T-helper 2 cell treated with Interferon-gamma antibody and Interleukin-4, amounts not matched to agents 5 μg/mL and 100 μg/mL, for 36 hours (primary cell): ENCODE data around the gene AASDHPPT.

ENCODE experiments used
- DNase-seq: peaks from one replicate; pipeline ENCODE4 v3.0.0; 2021; ENCODE audit warnings: low spot score
- H3K27ac Mint-ChIP-seq: one replicate; pipeline ENCODE4 v1.8.0; 2021; ENCODE audit warnings: mild to moderate bottlenecking, mixed read lengths
- H3K27me3 Mint-ChIP-seq: one replicate; pipeline ENCODE4 v1.8.0; 2021; ENCODE audit warnings: low read depth, mixed read lengths
- H3K36me3 Mint-ChIP-seq: one replicate; pipeline ENCODE4 v1.8.0; 2021; ENCODE audit warnings: low read depth, mixed read lengths
- H3K4me1 Mint-ChIP-seq: one replicate; pipeline ENCODE4 v1.8.0; 2021; ENCODE audit warnings: low read depth, mixed read lengths
- H3K4me3 Mint-ChIP-seq: one replicate; pipeline ENCODE4 v1.8.0; 2022; ENCODE audit warnings: mild to moderate bottlenecking, moderate library complexity, mixed read lengths
- H3K9me3 Mint-ChIP-seq: one replicate; pipeline ENCODE4 v1.8.0; 2021; ENCODE audit warnings: mixed read lengths

Gene AASDHPPT

DNA sequence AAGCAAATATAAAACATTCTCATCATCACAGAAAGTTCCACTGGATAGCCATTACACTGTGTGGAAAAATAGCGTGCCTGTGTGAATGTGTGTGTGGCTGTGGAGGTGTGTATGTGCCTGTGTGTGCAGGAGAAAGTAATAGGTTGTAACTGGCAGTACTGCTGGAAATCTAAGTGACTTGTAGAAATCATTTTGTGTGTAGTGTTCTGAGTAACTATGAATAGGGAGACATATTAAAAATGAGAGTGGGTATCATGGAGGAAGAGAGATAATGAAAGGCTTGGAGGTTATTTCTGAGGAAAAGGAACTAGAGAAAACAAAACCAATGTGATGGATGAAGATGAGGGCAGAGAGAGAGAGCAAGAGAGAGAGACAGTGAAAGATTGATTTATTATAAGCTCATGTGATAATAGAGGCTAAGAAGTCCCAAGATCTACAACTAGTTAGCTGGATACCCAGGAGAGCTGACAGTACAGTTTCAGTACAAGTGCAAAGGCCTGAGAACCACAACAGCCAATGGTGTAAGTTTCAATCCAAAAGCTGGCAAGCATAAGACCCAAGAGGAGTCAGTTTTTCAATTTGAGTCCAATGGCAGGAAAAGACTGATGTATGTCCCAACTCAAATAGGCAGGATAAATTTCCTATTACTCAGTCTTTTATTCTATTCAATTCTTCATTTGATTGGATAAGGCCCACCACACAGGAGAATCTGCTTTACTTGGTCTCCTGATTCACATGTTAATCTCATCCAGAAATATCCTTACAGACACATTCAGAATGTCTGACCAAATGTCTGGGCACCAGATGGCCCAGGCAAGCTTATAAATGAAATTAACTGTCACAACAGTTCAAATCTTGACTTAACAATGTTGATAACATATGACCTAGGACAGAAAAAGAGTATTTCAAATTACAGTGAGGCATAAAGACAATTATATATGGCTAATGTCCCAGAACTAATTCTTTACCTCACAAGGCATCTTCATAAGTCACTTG, 15.2 kb upstream of the AASDHPPT start:
- no peak for DNase-seq
- Mint-ChIP-seq H3K27me3 (no peaks in the 10 kb centered on the region), H3K4me3 (no peak overlapping the region), H3K4me1 (peaks cover 11% of the 10 kb centered on the region), H3K27ac (no peak overlapping the region), H3K9me3 (no peaks in the 10 kb centered on the region), H3K36me3 (peaks cover 11% of the 10 kb centered on the region)

DNA sequence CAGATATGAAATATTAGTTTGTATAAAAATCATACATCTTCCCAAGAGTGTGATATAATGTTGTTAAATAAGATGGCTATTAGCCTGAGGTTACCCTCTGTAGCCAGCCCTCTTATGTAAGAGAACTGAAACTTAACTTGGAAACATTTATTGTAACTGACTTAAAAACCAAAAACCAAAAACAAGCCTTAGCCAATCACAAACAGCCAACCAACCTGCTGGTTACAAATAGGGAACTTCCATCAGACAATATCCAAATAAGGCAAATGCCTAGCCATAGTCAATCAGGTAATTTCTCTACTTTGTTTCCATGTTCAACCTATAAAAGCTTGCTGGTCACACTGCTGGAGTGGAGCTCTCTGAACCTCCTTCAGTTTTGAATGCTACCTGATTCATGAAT, 14.5 kb upstream of the AASDHPPT start:
- Mint-ChIP-seq H3K27ac (no peak overlapping the region), H3K4me3 (no peak overlapping the region), H3K36me3 (peaks cover 8% of the 10 kb centered on the region), H3K27me3 (no peaks in the 10 kb centered on the region), H3K9me3 (no peaks in the 10 kb centered on the region), H3K4me1 (peaks cover 11% of the 10 kb centered on the region)
- DNase-seq = no peak

DNA sequence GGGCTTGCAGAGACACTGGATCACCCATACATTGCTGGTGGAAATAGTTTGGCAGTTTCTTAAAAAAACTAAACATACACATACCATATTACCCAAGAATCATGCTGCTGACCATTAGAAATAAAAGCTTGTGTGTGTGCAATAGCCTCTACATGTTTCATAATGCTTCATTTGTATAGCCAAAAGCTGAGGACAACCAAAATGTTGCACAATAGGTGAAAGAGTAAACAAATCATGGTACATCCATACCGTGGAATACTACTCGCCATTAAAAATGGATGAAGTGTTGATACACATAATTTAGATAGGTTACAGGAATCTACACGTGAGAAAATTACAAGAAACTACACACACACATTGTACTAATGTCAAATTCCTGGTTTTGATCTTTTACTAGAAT, 6.9 kb upstream of the AASDHPPT start:
- H3K9me3 Mint-ChIP-seq = no peaks in the 10 kb centered on the region
- peaks cover 16% of the 10 kb centered on the region for H3K4me1 Mint-ChIP-seq
- H3K27me3 Mint-ChIP-seq = no peaks in the 10 kb centered on the region
- no peak overlapping the region for H3K4me3 Mint-ChIP-seq
- H3K27ac Mint-ChIP-seq = no peak overlapping the region
- no peak for DNase-seq
- peaks cover 14% of the 10 kb centered on the region for H3K36me3 Mint-ChIP-seq

DNA sequence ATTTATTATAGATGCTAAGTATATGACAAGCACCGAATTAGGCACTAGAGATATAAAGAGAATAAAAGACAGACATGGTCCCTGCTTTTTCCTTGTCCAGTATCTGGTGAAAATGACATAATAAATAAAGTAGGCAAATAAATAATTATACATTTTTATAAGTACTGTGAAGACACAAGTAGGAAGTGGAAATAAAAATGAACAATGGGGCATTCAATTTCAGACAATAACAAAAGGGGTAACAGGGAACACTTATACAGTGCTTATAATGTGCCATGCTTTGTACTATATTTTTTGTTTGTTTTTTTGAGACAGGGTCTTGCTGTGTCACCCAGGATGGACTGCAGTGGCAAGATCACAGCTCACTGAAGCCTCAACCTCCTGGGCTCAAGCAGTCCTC, 4.7 kb upstream of the AASDHPPT start:
- Mint-ChIP-seq H3K4me1 (peaks cover 25% of the 10 kb centered on the region), H3K9me3 (no peaks in the 10 kb centered on the region), H3K27me3 (no peaks in the 10 kb centered on the region), H3K27ac (no peak overlapping the region), H3K36me3 (peaks cover 10% of the 10 kb centered on the region), H3K4me3 (no peak overlapping the region)
- no peak for DNase-seq

DNA sequence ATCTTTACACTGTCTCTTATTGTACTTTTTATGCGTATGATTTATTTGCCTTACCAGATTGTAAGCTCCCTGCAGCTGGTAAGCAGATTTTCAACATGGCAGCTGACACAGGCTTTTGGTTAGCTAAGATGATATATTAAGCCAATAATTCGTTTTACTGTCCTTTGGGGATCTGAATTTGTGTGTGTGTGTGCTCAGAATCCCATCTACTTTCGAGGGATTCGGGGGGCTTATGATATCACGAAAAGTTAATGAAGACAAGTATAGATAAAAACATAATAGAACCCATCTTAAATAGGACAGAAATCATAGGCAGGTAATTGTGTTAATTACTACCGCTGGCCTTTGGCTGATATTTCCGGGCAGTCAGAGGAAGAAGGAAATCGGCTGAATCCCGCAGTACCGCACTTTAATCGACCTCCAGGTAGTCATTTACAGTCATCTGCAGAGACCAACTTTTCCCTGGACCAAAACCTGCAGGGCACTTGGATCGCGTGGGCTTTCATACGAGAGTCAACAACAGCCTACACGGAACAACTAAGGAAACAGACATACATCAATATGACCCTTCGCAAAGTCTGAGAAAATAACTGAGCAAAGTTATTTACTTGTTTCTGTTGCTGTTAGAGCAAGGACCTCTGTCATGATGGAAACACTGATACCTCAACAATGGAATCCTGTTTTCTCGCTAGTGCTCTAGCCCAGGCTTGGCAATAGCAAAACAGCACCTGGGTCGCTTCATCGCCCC, 1.1 kb upstream of the AASDHPPT start:
- Mint-ChIP-seq H3K27me3 (no peaks in the 10 kb centered on the region), H3K4me1 (peaks cover 47% of the 10 kb centered on the region), H3K36me3 (peaks cover 18% of the 10 kb centered on the region), H3K9me3 (no peaks in the 10 kb centered on the region), H3K4me3 (peak overlapping the region; percentile 96), H3K27ac (peak overlapping the region; percentile 97)
- peak; percentile 8 for DNase-seq

DNA sequence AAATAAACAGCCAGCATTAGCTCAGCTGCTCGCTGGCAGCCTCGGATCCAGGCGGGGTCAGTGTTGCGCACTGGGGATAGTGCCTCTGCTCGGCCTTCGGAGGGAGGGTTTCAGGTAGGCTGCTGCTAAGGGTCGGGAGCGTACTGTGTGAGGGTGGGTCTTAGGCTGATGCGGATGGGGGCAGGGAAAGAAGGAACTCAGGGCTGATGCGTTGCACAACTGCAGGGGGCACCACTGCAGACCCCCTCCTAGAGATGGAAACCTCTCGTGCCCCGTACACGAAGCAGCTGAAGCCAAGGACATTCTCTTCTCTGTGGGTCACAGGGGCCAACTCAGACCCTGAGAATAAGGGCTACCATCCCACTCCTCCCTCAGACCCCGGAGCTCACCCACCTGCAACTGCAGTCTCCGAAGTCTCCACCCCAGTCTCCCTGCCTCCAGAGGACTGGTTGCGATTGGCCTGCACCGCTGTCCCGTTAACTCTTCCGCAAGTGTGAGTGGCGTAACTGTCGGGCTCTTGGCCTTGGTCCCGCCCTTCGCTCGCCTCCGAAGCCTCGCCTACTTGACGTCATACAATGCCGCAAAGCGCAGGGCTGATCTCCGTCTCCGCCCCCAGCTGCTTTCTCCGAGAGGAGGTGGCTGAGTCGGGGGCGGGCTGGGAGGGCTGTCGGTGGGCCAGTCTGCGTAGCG, 398 bp upstream of the AASDHPPT start, which contains the start of gene KBTBD3:
Gene KBTBD3 (minus strand): TSS at position 429 of the 690 bp plus-strand sequence. CDS start 18,250 bp downstream, outside the sequence.
- Mint-ChIP-seq H3K36me3 (peaks cover 20% of the 10 kb centered on the region), H3K4me3 (peak within 1 kb of the TSS; percentile 96), H3K27me3 (no peaks in the 10 kb centered on the region), H3K9me3 (no peaks in the 10 kb centered on the region), H3K27ac (peak within 1 kb of the TSS; percentile 97), H3K4me1 (peaks cover 50% of the 10 kb centered on the region)
- DNase-seq = peak; percentile 98

DNA sequence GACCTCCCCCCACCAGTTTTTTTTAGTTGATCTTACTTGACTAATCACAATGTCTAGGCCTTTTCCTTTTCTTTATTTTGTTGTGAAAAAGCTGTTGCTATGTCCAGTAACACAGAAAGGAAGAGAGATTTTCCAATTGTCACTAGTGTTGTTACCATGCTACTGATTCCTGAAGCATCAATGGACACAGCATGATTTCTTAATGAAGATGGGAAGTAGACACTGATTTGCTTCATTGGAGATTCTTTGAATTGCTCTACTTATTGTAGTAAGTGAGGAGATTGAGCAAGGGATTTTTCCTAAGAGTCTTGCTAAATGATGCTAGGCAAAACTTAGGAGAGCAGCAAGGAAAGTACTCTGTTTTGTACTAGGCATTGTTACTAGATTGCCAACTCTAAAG, 4.6 kb downstream of the AASDHPPT start:
- H3K27me3 Mint-ChIP-seq = no peaks in the 10 kb centered on the region
- DNase-seq = no peak

DNA sequence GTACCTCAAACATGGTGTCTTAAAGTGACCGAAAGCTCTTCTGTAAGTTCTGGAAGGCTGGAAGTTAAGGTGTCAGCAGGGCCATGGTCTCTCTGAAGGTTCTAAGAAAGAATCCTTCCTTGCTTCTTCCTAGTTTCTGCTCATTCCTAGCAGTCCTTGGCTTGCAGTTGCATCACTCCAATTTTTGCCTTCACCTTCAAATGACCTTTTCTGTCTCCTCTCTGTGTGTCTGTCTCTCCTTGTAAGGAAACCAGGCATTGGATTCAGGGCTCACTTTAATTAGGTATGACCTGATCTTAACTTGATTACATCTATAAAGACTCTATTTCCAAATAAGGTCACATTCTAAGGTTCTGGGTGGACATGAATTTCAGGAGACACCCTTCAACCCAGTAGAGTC, 8.7 kb downstream of the AASDHPPT start:
- no peak overlapping the region for H3K27ac Mint-ChIP-seq
- no peak for DNase-seq
- no peak overlapping the region for H3K4me3 Mint-ChIP-seq

More for the DNA sequence above, 4.6 kb downstream of the AASDHPPT start:
- peaks cover 40% of the 10 kb centered on the region for H3K4me1 Mint-ChIP-seq
- no peaks in the 10 kb centered on the region for H3K9me3 Mint-ChIP-seq
- no peak overlapping the region for H3K4me3 Mint-ChIP-seq
- H3K36me3 Mint-ChIP-seq = peaks cover 27% of the 10 kb centered on the region
- no peak overlapping the region for H3K27ac Mint-ChIP-seq

DNA sequence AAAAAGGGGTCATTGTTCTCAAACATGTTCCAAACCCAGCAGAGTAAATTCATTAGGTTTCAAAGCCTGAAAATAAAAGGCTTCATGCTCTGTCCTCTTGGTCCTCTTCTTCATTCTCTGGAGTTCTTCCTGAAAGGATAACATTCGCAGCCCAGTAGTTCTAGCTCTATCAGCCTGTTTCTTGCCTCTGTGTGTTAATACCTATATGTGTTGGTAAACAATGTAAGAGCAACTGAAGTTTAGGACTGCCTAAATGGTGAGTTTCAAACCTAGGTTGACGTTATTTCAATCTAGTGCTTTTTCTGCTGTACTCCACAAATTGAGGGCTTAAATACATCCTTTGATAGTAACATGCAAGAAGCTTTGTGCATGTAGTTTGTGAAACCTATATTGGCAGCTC, 9.4 kb downstream of the AASDHPPT start:
- Mint-ChIP-seq H3K27ac (no peak overlapping the region), H3K4me1 (peaks cover 36% of the 10 kb centered on the region), H3K4me3 (no peak overlapping the region), H3K36me3 (peaks cover 23% of the 10 kb centered on the region), H3K9me3 (no peaks in the 10 kb centered on the region), H3K27me3 (no peaks in the 10 kb centered on the region)
- no peak for DNase-seq

More for the DNA sequence above, 8.7 kb downstream of the AASDHPPT start:
- Mint-ChIP-seq H3K4me1 (peaks cover 33% of the 10 kb centered on the region), H3K9me3 (no peaks in the 10 kb centered on the region), H3K27me3 (no peaks in the 10 kb centered on the region), H3K36me3 (peaks cover 20% of the 10 kb centered on the region)

DNA sequence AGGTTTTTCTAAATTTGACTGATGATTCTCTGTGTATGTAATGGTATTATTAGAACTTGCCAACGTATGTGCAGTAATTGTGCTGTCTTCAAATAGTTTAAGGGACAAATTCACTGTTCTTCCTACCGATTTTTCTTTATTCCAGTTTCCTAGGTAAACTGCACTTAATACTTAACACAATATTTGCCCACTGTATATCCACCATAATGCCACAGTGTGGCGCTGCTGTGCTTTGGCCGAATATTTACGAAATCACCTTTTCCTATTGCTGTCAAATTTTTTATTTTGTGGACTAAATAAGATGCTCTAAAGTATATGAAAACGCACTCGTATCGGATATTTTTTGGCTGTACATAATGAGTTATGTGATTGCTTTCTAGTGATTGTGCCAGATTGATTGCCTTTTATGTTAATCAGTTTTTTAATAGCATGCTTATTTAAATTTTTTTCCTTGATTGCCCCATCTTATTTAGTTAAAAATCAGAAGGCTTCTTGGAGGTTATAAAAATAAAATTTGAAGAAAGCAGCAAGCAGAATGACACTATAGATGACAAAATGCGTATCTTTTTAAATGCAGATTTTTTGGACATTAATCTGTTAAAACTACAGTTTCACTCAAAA, 10.5 kb downstream of the AASDHPPT start:
- DNase-seq = no peak
- Mint-ChIP-seq H3K27me3 (no peaks in the 10 kb centered on the region), H3K9me3 (no peaks in the 10 kb centered on the region), H3K4me1 (peaks cover 35% of the 10 kb centered on the region), H3K4me3 (no peak overlapping the region), H3K36me3 (peaks cover 29% of the 10 kb centered on the region), H3K27ac (no peak overlapping the region)

DNA sequence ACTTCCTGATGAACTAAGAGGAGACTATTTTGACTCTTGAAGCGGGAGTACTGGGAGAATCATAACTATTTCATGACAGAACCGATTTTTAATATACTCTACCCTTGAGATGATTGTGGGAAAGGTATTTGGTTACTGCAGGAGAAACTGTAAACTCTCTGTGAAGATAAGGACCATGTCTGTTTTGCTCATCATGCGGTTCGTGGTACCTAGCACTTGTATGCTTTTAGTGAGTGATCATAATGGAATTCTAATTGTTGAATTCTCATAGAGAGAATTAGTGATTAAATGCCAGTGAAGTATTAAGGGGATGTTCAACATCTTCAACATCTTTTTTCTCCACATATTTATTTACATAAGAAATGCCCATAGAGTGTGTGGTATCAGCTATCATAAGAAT, 11.4 kb downstream of the AASDHPPT start:
- Mint-ChIP-seq H3K27ac (no peak overlapping the region), H3K4me1 (peaks cover 34% of the 10 kb centered on the region), H3K27me3 (no peaks in the 10 kb centered on the region), H3K9me3 (no peaks in the 10 kb centered on the region), H3K36me3 (peaks cover 30% of the 10 kb centered on the region), H3K4me3 (no peak overlapping the region)
- DNase-seq = no peak

DNA sequence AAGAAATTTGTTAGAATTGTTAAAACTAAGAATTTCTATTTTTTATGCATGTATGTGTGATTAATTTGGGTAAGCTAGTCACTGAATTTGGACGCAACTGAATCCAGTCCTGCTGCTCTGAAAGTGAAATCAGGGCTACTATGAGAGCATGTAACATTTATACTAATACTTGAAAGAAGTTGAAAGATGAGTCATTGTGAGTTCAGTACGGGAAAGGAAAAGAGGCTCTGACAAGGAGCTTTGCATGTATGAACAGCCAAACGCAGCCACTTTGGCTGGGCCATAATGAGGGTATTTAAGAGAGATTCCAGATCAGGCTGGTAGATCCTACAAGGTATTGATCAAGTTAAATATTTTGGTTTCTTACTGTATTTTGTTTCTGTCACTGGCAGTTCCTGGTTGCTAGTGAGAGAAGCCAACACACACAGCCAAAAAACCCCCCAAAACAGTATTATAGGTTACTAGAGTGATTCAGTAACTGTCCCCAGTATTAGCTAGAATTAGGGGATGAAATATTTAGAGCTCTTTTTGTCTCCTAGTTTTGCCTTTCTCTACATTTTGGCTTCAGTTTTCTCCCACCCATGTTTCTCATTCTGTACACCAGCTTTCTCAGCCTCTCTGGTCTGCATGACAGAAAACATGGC, 14.1 kb downstream of the AASDHPPT start:
- Mint-ChIP-seq H3K4me3 (peak overlapping the region; percentile 3), H3K27me3 (no peaks in the 10 kb centered on the region), H3K4me1 (peaks cover 30% of the 10 kb centered on the region), H3K9me3 (no peaks in the 10 kb centered on the region), H3K27ac (peak overlapping the region; percentile 44), H3K36me3 (peaks cover 38% of the 10 kb centered on the region)
- DNase-seq = peak; percentile 21

DNA sequence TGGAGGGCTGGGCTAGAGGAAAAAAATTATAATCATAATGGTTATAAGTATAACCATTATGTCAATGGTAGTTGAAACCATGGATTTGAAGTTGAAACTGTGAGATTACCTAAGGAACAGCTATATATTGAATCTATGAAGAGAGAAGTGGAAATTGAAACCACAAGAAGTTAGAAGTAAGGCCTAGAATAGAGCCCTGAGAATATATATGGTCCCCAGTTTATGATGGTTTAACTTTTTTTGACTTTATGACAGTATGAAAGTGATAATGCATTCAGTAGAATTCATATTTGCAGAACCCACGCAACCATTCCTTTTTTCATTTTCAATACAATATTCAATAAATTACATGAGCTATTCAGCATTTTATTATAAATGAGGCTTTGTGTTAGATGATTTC, 15.0 kb downstream of the AASDHPPT start:
- H3K27ac Mint-ChIP-seq = no peak overlapping the region
- peaks cover 26% of the 10 kb centered on the region for H3K4me1 Mint-ChIP-seq
- DNase-seq = no peak
- no peaks in the 10 kb centered on the region for H3K27me3 Mint-ChIP-seq
- no peaks in the 10 kb centered on the region for H3K9me3 Mint-ChIP-seq
- H3K4me3 Mint-ChIP-seq = no peak overlapping the region
- H3K36me3 Mint-ChIP-seq = peaks cover 45% of the 10 kb centered on the region
